ENCODE measurements around the gene LETMD1. TPM values are rescaled to one million over a fixed set of nuclear protein-coding genes. Genes with fewer than 3 reads are reported as not detected.
A peak's percentile ranks its signal among the peaks of the same experiment; 100 is the strongest.

LETMD1 gene
- total and polyA plus RNA-seq, 2 of the 13 experiments (the other 11 are each of a cell fraction or from before 2014, with no cell fraction given) = 43.3 to 87.7 TPM

GRCh38 chr12:51083126-51083833 lies 35.2 kb downstream of the LETMD1 start, which contains the start of gene CSRNP2 (continued):
- TF ChIP-seq ZSCAN5A (CRISPR knock-in tag; IDR thresholded peaks at IDR 0.05; ENCODE audit: borderline replicate concordance) = no peak
- no peak; the same call in 1 of the 2 replicates for TF ChIP-seq MXD4 (CRISPR knock-in tag; IDR thresholded peaks at IDR 0.05)
- 0 out of 2 replicates have a peak, but pooled peaks have one; percentile 3 for TF ChIP-seq ZNF331 (CRISPR knock-in tag; IDR thresholded peaks at IDR 0.05)
- no peak for TF ChIP-seq ZBTB49 (CRISPR knock-in tag; IDR thresholded peaks at IDR 0.05; ENCODE audit: borderline replicate concordance)
- no peak for TF ChIP-seq SOX6 (IDR thresholded peaks at IDR 0.05)
- peak; percentile 84 for TF ChIP-seq SOX6 (CRISPR knock-in tag; IDR thresholded peaks at IDR 0.05)
- no peak for TF ChIP-seq MEIS1 (CRISPR knock-in tag; IDR thresholded peaks at IDR 0.05; ENCODE audit: borderline replicate concordance)
- no peak for TF ChIP-seq TOPORS (CRISPR knock-in tag; IDR thresholded peaks at IDR 0.05)
- TF ChIP-seq SPEN (CRISPR knock-in tag; IDR thresholded peaks at IDR 0.05; ENCODE audit: low read depth) = peak; percentile 64
- TF ChIP-seq ZFP1 (CRISPR knock-in tag; IDR thresholded peaks at IDR 0.05) = no peak
- TF ChIP-seq ZIK1 (CRISPR knock-in tag; IDR thresholded peaks at IDR 0.05; ENCODE audit: borderline replicate concordance, low read depth) = no peak
- TF ChIP-seq MTF2 (CRISPR knock-in tag; IDR thresholded peaks at IDR 0.05; ENCODE audit: borderline replicate concordance) = no peak
- TF ChIP-seq PHF5A (CRISPR knock-in tag; IDR thresholded peaks at IDR 0.05; ENCODE audit: low read depth, unreplicated experiment) = peak; percentile 71
- peak; percentile 81 for TF ChIP-seq IKZF5 (CRISPR knock-in tag; IDR thresholded peaks at IDR 0.05)
- no peak for TF ChIP-seq ZNF484 (CRISPR knock-in tag; IDR thresholded peaks at IDR 0.05; ENCODE audit: borderline replicate concordance, low read depth)
- TF ChIP-seq SMAD3 (CRISPR knock-in tag; IDR thresholded peaks at IDR 0.05) = peak; percentile 48; the same call in 1 of the 2 replicates
- TF ChIP-seq CREB1 (IDR thresholded peaks at IDR 0.05) = peak; percentile 46; the same call in 1 of the 2 replicates
- peak; percentile 38; the same call in 1 of the 2 replicates for TF ChIP-seq CREB1 (CRISPR knock-in tag; IDR thresholded peaks at IDR 0.05)
- TF ChIP-seq NR1H2 (CRISPR knock-in tag; IDR thresholded peaks at IDR 0.05; ENCODE audit: borderline replicate concordance, low read depth) = no peak
- peak; percentile 81 for TF ChIP-seq CREB3 (CRISPR knock-in tag; IDR thresholded peaks at IDR 0.05)
- no peak for TF ChIP-seq NPAS2 (CRISPR knock-in tag; IDR thresholded peaks at IDR 0.05; ENCODE audit: borderline replicate concordance)
- TF ChIP-seq ZNF790 (CRISPR knock-in tag; IDR thresholded peaks at IDR 0.05; ENCODE audit: borderline replicate concordance) = no peak; the same call in 1 of the 2 replicates
- no peak for TF ChIP-seq NBN (conservative IDR thresholded peaks at IDR 0.05)
- peak; percentile 62 for TF ChIP-seq EED (CRISPR knock-in tag; IDR thresholded peaks at IDR 0.05)
- TF ChIP-seq REXO4 (CRISPR knock-in tag; IDR thresholded peaks at IDR 0.05; ENCODE audit: borderline replicate concordance) = no peak
- TF ChIP-seq ZNF556 (CRISPR knock-in tag; IDR thresholded peaks at IDR 0.05; ENCODE audit: borderline replicate concordance) = peak; percentile 85; the same call in 1 of the 2 replicates
